Chondrocyte (in vitro differentiated cells): ENCODE measurements around the gene PRDX5. TPM values are rescaled to one million over a fixed set of nuclear protein-coding genes. Genes with fewer than 3 reads are reported as not detected.

Experiments
- DNase-seq: peaks from one replicate; pipeline ENCODE4 v3.0.0; 2021; ENCODE audit warnings: mixed read lengths, low spot score
- H3K27ac Mint-ChIP-seq: one replicate; pipeline ENCODE4 v1.8.0; 2021; ENCODE audit warnings: mild to moderate bottlenecking, moderate library complexity, mixed read lengths; ENCODE audit not compliant: unreplicated experiment
- H3K27me3 Mint-ChIP-seq: 2 replicates; pipeline ENCODE4 v1.8.0; 2021; ENCODE audit warnings: low read depth, mixed read lengths
- H3K36me3 Mint-ChIP-seq: 2 replicates; pipeline ENCODE4 v1.8.0; 2021; ENCODE audit warnings: low read depth, mixed read lengths
- H3K4me1 Mint-ChIP-seq: 2 replicates; pipeline ENCODE4 v1.8.0; 2021; ENCODE audit warnings: low read depth, mild to moderate bottlenecking, mixed read lengths
- H3K4me3 Mint-ChIP-seq: one replicate; pipeline ENCODE4 v1.8.0; 2021; ENCODE audit warnings: mild to moderate bottlenecking, moderate library complexity, mixed read lengths; ENCODE audit not compliant: unreplicated experiment
- H3K9me3 Mint-ChIP-seq: 2 replicates; pipeline ENCODE4 v1.8.0; 2021; ENCODE audit warnings: low read depth, mixed read lengths
- total RNA-seq: library from RNA; stranded (reverse); gene quantifications from 3 replicates; pipeline ENCODE4 v1.2.1, GENCODE V29; 2021
- TF ChIP-seq, protein P1 (sequence below): fragments of 200-600 bp; sonication (generic); IDR thresholded peaks from 2 replicates; pipeline ENCODE4 v1.5.0; 2021; ENCODE audit warnings: antibody characterized with exemption, mild to moderate bottlenecking, moderate library complexity

Gene PRDX5
- total RNA-seq, 1 donor from 2014 or later = 232 TPM

DNA sequence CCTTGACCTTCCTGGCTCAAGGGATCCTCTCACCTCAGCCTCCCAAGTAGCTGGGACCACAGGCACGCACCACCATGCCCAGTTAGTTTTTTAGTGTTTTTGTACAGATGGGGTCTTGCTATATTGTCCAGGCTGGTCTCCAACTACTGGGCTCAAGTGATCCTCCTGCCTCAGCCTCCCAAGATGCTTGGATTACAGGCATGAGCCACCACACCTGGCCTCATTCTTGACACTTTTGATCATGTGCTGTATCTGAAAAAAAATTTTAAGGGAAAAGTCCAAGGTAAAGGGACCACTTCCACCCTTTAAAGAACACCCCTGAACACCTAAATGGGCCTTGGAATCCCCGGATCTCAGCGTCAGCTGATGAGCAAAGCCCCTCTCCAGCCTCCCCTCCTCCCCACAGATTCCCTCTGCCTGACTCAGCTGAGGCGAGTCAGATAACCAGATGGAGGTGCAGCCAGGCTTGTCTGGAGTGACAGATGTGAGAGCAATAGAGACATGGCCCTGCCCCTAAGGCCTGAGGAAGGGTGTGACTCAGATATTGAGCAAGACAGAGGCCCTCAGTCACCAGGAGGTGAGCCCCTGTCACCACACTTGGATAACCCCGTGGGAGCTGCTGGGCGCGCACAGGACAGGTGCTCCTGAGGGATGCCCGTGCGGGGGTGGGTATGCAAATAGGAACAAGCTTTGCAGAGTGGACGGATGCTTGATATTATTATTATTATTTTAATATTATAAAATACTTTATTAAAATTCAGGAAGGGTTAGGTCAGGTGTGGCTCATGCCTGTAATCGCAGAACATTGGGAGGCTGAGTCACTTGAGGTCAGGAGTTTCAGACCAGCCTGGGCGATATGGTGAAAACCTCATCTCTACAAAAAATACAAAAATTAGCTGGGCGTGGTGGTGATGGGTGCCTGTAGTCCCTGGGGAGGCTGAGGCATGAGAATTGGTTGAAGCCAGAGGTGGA is 17.1 kb downstream of the PRDX5 start:
- Mint-ChIP-seq H3K4me3 (no peak overlapping the region), H3K4me1 (peaks cover 15% of the 10 kb centered on the region), H3K27me3 (no peaks in the 10 kb centered on the region), H3K9me3 (no peaks in the 10 kb centered on the region), H3K27ac (no peak overlapping the region), H3K36me3 (no peaks in the 10 kb centered on the region)
- TF ChIP-seq, protein P1, sequence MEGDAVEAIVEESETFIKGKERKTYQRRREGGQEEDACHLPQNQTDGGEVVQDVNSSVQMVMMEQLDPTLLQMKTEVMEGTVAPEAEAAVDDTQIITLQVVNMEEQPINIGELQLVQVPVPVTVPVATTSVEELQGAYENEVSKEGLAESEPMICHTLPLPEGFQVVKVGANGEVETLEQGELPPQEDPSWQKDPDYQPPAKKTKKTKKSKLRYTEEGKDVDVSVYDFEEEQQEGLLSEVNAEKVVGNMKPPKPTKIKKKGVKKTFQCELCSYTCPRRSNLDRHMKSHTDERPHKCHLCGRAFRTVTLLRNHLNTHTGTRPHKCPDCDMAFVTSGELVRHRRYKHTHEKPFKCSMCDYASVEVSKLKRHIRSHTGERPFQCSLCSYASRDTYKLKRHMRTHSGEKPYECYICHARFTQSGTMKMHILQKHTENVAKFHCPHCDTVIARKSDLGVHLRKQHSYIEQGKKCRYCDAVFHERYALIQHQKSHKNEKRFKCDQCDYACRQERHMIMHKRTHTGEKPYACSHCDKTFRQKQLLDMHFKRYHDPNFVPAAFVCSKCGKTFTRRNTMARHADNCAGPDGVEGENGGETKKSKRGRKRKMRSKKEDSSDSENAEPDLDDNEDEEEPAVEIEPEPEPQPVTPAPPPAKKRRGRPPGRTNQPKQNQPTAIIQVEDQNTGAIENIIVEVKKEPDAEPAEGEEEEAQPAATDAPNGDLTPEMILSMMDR = no peak
- peak; percentile 79 for DNase-seq

DNA sequence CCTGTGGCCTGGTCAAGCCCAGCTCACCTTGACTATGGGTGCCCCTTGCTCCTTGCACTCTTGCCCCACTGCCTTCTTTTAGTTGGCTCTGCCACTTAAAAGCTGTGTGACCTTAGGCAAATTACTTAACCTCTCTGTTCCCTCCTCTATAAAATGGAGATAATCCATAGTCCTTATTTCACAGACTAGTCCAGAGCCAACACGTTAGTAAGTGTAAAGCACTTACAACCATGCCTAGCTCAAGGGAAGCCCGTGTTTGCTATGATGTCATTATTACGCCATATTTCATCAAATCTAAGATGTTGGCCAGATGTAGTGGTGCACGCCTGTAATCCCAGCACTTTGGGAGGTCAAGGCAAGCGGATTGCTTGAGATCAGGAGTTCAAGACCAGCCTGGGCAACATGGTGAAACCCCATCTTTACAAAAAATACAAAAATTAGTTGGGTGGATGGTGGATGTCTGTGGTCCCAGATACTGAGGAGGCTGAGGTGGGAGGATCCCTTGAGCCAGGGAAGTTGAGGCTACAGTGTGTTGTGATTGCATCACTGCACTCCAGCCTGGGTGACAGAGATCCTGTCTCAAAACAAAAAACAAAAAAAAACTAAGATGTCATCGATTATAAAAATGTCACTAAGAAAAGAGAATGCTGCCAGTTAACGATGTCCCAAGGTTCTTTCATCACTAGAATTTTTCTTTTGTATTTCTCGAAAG is 19.8 kb downstream of the PRDX5 start:
- Mint-ChIP-seq H3K36me3 (no peaks in the 10 kb centered on the region), H3K9me3 (no peaks in the 10 kb centered on the region), H3K4me1 (peaks cover 9% of the 10 kb centered on the region), H3K4me3 (no peak overlapping the region), H3K27ac (no peak overlapping the region), H3K27me3 (no peaks in the 10 kb centered on the region)
- no peak for DNase-seq
- TF ChIP-seq, protein P1 = no peak

DNA sequence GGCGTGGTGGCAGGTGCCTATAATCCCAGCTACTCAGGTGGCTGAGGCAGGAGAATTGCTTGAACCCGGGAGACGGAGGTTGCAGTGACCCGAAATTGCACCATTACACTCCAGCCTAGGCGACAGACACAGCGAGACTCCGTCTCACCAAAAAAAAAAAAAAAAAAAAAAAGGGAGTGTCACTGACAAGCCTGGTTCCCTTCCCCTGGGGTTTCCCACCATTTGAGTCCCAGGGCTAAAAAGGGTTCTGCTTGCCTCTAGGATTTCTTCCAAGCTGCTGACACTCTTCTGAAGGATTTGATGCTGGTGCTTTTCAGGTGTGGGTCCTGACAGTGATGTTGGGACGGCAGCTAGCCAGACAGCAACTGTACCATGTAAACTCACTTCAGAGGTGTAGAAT is 20.8 kb downstream of the PRDX5 start:
- TF ChIP-seq, protein P1 = no peak
- no peak overlapping the region for H3K27ac Mint-ChIP-seq
- peaks cover 9% of the 10 kb centered on the region for H3K4me1 Mint-ChIP-seq
- DNase-seq = no peak
- no peaks in the 10 kb centered on the region for H3K9me3 Mint-ChIP-seq
- H3K4me3 Mint-ChIP-seq = no peak overlapping the region
- H3K36me3 Mint-ChIP-seq = no peaks in the 10 kb centered on the region
- H3K27me3 Mint-ChIP-seq = no peaks in the 10 kb centered on the region

DNA sequence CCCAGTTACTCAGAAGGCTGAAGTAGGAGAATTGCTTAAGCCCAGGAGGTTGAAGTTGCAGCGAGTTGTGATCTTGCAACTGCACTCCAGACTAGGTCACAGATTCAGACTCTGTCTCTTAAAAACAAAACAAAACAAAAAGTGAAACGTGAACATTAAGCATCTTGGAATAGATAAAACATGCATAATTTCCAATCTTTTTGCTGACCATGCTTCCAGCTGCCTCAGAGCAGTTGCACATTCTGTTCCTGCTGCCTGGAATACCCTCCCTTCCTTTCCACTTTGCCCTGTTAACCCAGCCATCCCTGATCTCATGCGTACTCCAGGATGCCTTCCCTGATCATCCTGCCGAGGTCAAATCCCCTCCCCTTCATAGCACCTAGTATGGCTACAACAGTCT is 21.4 kb downstream of the PRDX5 start:
- TF ChIP-seq, protein P1 = no peak
- H3K4me1 Mint-ChIP-seq = peaks cover 9% of the 10 kb centered on the region
- no peaks in the 10 kb centered on the region for H3K36me3 Mint-ChIP-seq
- H3K27ac Mint-ChIP-seq = no peak overlapping the region
- H3K9me3 Mint-ChIP-seq = no peaks in the 10 kb centered on the region
- DNase-seq = no peak
- H3K27me3 Mint-ChIP-seq = no peaks in the 10 kb centered on the region
- no peak overlapping the region for H3K4me3 Mint-ChIP-seq

DNA sequence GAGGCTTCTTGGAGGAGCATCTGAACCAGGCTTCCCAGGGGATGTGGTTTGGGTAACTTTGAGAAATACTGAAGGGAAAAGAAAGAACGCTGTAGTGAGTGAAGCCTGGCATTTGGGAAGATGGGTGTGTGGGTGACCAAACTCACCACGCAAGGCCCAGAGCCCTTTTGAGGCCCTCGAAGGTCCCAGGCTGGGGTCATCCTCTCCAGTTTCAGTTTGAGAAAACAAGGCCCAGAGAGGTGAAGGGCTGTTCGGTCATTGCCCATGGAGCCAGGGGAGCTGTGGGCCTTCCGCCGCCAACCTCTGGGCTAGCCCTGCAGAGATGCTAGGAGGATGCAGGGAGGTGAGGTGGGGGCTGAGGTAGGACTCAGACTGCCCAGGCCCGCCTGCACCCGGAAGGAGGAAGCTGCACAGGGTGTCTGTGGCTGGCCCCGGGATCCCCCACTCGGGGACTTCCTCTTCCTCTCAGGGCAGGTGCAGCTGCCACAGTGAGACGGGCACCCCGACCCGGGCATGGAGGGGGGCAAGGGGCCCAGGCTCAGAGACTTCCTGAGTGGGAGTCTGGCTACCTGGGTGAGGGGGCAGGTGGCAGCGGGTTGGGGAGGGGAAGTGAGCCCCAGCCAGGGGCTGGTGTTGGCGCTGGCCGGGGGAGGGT is 22.0 kb downstream of the PRDX5 start, which contains the start of gene CCDC88B:
TSS of gene CCDC88B (plus strand) at position 451 of the 655 bp plus-strand sequence. CDS start at position 514, 63 bp downstream.
- Mint-ChIP-seq H3K27me3 (no peaks in the 10 kb centered on the region), H3K36me3 (no peaks in the 10 kb centered on the region), H3K4me3 (no peak within 1 kb of the TSS), H3K4me1 (peaks cover 7% of the 10 kb centered on the region), H3K9me3 (no peaks in the 10 kb centered on the region), H3K27ac (no peak within 1 kb of the TSS)
- no peak for DNase-seq
- TF ChIP-seq, protein P1 = no peak
